Fibroblast of skin of left quadriceps (primary cell): Measurements from ENCODE around the gene RSRC1.
A peak's percentile ranks its signal among the peaks of the same experiment; 100 is the strongest.

Source experiments
- DNase-seq, 2 experiments: peaks; one replicate each; pipeline ENCODE4 v3.0.0-alpha.2; 2013; ENCODE audit warnings: low read depth in 2 of 2

The RSRC1 gene

GRCh38 chr3:158128755-158129154, 18.9 kb downstream of the RSRC1 start:
- DNase-seq: no peak

GRCh38 chr3:158134363-158134762, 24.5 kb downstream of the RSRC1 start:
- DNase-seq: no peak

GRCh38 chr3:158140396-158140795, 30.5 kb downstream of the RSRC1 start:
- DNase-seq: peak; percentile 4

- no peak for DNase-seq
Observed at GRCh38 chr3:158148218-158148617, 38.3 kb downstream of the RSRC1 start.

GRCh38 chr3:158152186-158152585, 42.3 kb downstream of the RSRC1 start:
- no peak for DNase-seq

- DNase-seq: no peak
Observed at GRCh38 chr3:158158969-158159368, 49.1 kb downstream of the RSRC1 start.

GRCh38 chr3:158159714-158160113, 49.8 kb downstream of the RSRC1 start:
- DNase-seq: no peak

- DNase-seq: peak; percentile 80
Observed at GRCh38 chr3:158160958-158161357, 51.1 kb downstream of the RSRC1 start.

GRCh38 chr3:158165141-158165655, 55.3 kb downstream of the RSRC1 start:
- no peak for DNase-seq

- peak; percentile 29 to 34 for DNase-seq
Observed at GRCh38 chr3:158165730-158166129, 55.8 kb downstream of the RSRC1 start.

GRCh38 chr3:158166223-158166622, 56.3 kb downstream of the RSRC1 start:
- DNase-seq: no peak

- DNase-seq: peak; percentile 96 to 97
Observed at GRCh38 chr3:158167737-158168557, 58.1 kb downstream of the RSRC1 start.

- DNase-seq: peak in 1 of 2 experiments; percentile 16
Observed at GRCh38 chr3:158169091-158169491, 59.2 kb downstream of the RSRC1 start.

- no peak for DNase-seq
Observed at GRCh38 chr3:158181096-158181495, 71.2 kb downstream of the RSRC1 start.

- DNase-seq: no peak
Observed at GRCh38 chr3:158185711-158186110, 75.8 kb downstream of the RSRC1 start.

- DNase-seq: no peak
Observed at GRCh38 chr3:158200955-158201354, 91.1 kb downstream of the RSRC1 start.

GRCh38 chr3:158205324-158205723, 95.4 kb downstream of the RSRC1 start:
- no peak for DNase-seq

GRCh38 chr3:158205994-158206393, 96.1 kb downstream of the RSRC1 start:
- no peak for DNase-seq

GRCh38 chr3:158210067-158210466, 100.2 kb downstream of the RSRC1 start:
- DNase-seq: no peak

GRCh38 chr3:158213461-158213860, 103.6 kb downstream of the RSRC1 start:
- DNase-seq: no peak

GRCh38 chr3:158217992-158218391, 108.1 kb downstream of the RSRC1 start:
- DNase-seq: no peak

- DNase-seq: no peak
Observed at GRCh38 chr3:158220575-158220974, 110.7 kb downstream of the RSRC1 start.

GRCh38 chr3:158221426-158221825, 111.5 kb downstream of the RSRC1 start:
- no peak for DNase-seq

GRCh38 chr3:158226429-158226828, 116.5 kb downstream of the RSRC1 start:
- no peak for DNase-seq
